ENCODE data around the gene NR3C2.

NR3C2 gene

DNA sequence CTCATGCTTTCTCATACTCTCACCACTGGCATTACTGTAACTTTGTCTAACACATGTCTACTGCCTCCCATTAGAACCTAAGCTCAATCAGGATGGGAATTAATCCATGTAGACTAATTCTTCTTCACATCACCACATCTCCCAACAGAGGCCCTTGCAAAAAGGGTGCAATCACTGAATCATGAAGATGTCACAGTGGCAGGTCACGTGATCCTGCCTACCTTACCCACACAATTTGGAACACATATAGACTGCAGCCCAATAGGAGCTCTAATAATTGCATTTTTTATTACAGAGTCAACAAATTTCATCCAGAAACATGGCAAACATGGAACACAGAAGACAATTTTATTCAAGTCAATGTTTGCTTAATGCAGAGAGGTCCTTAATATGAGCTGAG lies 146.6 kb downstream of the NR3C2 start:
- no peaks in the 10 kb centered on the region for H4K20me1 ChIP-seq
- H3K36me3 ChIP-seq, result no peaks in the 10 kb centered on the region
- H3K27me3 ChIP-seq, result no peaks in the 10 kb centered on the region
- no peak overlapping the region for H3K4me3 ChIP-seq
- H3K4me2 ChIP-seq, result no peak overlapping the region
- H3K9me3 ChIP-seq, result peaks cover 20% of the 10 kb centered on the region
- no peak overlapping the region for H3K27ac ChIP-seq
- no peak for TF ChIP-seq Cebpa-rat (IDR thresholded peaks at IDR 0.05)
- H3K9ac ChIP-seq, result no peak overlapping the region
- H3K4me1 ChIP-seq, result no peaks in the 10 kb centered on the region

DNA sequence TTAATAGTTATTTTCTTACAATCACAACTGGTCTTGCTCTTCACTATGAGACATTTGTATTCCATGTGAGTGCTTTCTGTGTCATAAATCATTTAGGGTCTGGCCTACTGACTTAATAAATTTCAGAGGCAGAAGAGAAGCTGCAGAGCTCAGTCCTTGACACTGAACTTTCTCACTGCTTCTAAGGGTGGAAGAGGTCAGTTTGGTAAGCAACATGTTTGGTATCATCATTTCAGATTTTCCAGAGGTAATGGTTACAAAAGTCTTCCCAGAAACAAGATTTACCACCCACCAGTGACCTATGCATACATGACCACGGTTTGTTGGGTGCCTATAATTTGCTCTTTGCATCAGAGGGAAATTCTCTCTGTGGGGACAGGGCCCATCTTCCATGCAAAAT lies 148.6 kb downstream of the NR3C2 start:
- Histone ChIP-seq H3K4me3 (no peak overlapping the region), H4K20me1 (no peaks in the 10 kb centered on the region), H3K27me3 (no peaks in the 10 kb centered on the region), H3K27ac (no peak overlapping the region), H3K9me3 (no peaks in the 10 kb centered on the region), H3K4me2 (no peak overlapping the region), H3K4me1 (no peaks in the 10 kb centered on the region), H3K36me3 (no peaks in the 10 kb centered on the region), H3K9ac (no peak overlapping the region)
- TF ChIP-seq Cebpa-rat (IDR thresholded peaks at IDR 0.05), result no peak

DNA sequence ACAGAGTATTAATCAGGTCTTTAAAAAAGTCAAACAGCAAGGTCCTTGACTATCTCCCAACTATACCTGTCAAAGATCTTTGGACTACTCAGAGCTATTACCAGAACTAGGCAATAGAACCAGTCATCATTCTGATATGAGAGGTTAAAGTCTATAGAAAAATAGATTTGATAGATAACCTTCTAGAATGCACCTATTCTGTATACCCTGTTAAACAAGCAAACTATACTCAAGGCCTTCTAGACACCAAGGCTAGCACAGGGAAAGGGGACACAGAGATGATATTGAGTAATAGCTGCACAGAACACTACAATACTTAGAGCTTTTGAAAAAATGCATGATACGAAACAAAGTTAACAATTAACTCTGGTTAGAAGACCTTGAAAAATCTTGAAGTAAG lies 149.5 kb downstream of the NR3C2 start:
- no peaks in the 10 kb centered on the region for H3K4me1 ChIP-seq
- no peaks in the 10 kb centered on the region for H3K36me3 ChIP-seq
- H3K27ac ChIP-seq, result no peak overlapping the region
- H3K9ac ChIP-seq, result no peak overlapping the region
- H3K4me3 ChIP-seq, result no peak overlapping the region
- no peaks in the 10 kb centered on the region for H3K9me3 ChIP-seq
- no peak for TF ChIP-seq Cebpa-rat (IDR thresholded peaks at IDR 0.05)
- H4K20me1 ChIP-seq, result no peaks in the 10 kb centered on the region
- H3K4me2 ChIP-seq, result no peak overlapping the region
- H3K27me3 ChIP-seq, result no peaks in the 10 kb centered on the region

DNA sequence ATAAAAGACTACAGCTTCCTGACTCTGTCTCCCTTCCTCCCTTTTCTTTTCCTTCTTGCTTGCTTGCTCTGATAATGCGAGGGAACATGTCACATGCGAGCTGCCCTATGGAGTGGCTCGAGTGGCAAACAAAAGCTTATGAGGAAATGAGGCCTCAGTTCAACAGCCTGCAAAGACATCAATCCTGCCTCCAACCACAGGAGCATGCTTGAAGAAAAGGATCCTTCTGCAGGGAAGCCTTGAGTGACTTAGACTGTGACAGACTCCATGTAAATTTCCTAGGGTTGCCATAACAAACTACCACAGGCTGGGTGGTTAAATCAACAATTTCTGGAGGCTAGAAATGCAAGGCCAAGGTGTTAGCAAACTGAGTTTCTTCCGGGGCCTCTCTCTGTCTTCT lies 152.5 kb downstream of the NR3C2 start:
- H3K4me3 ChIP-seq, result no peak overlapping the region
- no peaks in the 10 kb centered on the region for H4K20me1 ChIP-seq
- no peak overlapping the region for H3K4me2 ChIP-seq
- H3K27me3 ChIP-seq, result no peaks in the 10 kb centered on the region
- H3K27ac ChIP-seq, result no peak overlapping the region
- no peaks in the 10 kb centered on the region for H3K4me1 ChIP-seq
- no peak overlapping the region for H3K9ac ChIP-seq
- no peaks in the 10 kb centered on the region for H3K36me3 ChIP-seq
- no peak for TF ChIP-seq Cebpa-rat (IDR thresholded peaks at IDR 0.05)
- no peaks in the 10 kb centered on the region for H3K9me3 ChIP-seq

DNA sequence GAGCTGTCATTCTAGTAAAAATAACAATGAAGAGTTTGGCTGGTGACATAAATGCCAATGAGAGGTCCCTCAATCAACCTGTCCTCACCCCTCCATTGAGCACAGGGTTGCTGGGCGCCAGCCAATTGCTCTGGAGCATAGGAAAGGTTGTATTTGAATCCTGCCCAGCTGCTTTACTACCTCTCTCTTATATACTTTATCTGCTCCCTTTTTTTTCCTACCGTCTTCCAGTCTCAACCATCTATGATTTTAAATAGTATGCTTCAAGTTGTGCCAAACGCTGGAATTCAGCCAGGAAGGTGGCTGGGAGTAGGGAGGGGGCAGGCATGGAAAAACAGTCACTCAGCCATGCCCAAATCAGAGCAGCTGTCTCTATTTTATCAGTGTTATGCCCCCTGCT lies 153.8 kb downstream of the NR3C2 start:
- Histone ChIP-seq H3K9me3 (no peaks in the 10 kb centered on the region), H3K27me3 (no peaks in the 10 kb centered on the region), H3K27ac (no peak overlapping the region), H3K4me3 (no peak overlapping the region), H3K36me3 (no peaks in the 10 kb centered on the region), H4K20me1 (no peaks in the 10 kb centered on the region), H3K4me2 (no peak overlapping the region), H3K4me1 (no peaks in the 10 kb centered on the region), H3K9ac (no peak overlapping the region)
- TF ChIP-seq Cebpa-rat (IDR thresholded peaks at IDR 0.05), result no peak

DNA sequence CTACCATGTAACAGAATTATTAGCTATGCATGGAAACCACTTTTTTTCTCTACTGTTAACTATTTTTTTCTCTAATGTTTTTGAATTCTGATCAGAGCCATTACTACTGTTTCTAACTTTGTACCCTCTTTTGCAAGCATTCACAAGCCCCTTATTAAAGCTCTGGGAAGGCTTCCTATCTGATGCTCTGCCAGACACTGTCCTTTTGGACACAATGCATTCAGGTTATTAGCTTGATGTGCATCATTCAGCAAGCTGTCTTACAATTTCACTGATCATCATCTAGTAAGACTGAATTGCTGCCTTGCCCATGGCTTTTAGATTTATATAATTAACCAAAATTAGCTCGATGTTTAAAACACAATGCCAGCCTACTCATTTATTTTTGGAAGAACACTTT lies 155.1 kb downstream of the NR3C2 start:
- H4K20me1 ChIP-seq, result no peaks in the 10 kb centered on the region
- TF ChIP-seq Cebpa-rat (IDR thresholded peaks at IDR 0.05), result no peak
- no peak overlapping the region for H3K27ac ChIP-seq
- no peak overlapping the region for H3K4me3 ChIP-seq
- no peak overlapping the region for H3K4me2 ChIP-seq
- H3K9ac ChIP-seq, result no peak overlapping the region
- H3K36me3 ChIP-seq, result no peaks in the 10 kb centered on the region
- no peaks in the 10 kb centered on the region for H3K9me3 ChIP-seq
- peaks cover 12% of the 10 kb centered on the region for H3K4me1 ChIP-seq
- no peaks in the 10 kb centered on the region for H3K27me3 ChIP-seq

DNA sequence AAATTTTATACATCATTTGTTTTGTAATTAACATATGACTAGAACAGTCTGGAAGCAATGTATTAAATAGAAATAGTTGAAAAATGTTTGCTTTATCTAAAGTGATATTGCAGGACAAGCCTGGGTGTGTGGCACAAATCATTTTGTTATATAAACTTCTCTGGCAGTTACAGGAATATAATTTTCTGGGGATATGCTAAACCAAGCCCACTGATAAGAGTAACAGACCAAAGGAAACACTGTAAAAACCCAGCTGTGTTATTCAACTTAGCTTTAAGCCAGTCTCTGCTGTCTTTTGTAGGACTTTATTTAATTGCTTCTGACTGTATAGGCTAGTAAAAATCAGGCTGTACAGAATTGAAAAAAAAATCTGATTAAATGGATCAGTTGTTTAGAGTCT lies 156.2 kb downstream of the NR3C2 start:
- Histone ChIP-seq H3K9me3 (no peaks in the 10 kb centered on the region), H3K4me3 (no peak overlapping the region), H3K4me1 (peaks cover 12% of the 10 kb centered on the region), H3K27me3 (no peaks in the 10 kb centered on the region), H3K9ac (no peak overlapping the region), H3K36me3 (no peaks in the 10 kb centered on the region), H3K27ac (no peak overlapping the region), H4K20me1 (no peaks in the 10 kb centered on the region), H3K4me2 (no peak overlapping the region)
- TF ChIP-seq Cebpa-rat (IDR thresholded peaks at IDR 0.05), result no peak

DNA sequence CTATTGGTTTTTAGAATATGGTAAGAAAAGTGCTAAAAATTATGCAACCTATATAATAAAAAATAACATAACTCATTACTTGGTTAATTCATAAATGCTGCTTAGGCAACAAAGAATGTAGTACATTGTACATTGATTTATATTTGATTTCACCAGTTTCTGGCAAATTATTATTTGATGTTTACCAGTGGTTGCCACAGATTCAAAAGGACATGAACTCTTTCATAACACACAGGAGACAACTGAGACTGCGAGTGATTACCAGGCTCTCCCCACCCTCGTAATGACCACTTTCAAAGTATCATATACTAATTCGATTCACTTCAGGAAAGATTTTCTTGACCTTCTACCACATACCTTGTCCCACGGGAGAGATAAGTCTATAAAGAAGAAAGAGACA lies 158.5 kb downstream of the NR3C2 start:
- Histone ChIP-seq H3K4me3 (no peak overlapping the region), H3K9ac (no peak overlapping the region), H3K4me1 (peaks cover 12% of the 10 kb centered on the region), H3K9me3 (no peaks in the 10 kb centered on the region), H4K20me1 (no peaks in the 10 kb centered on the region), H3K27me3 (no peaks in the 10 kb centered on the region), H3K27ac (no peak overlapping the region), H3K36me3 (no peaks in the 10 kb centered on the region), H3K4me2 (no peak overlapping the region)
- TF ChIP-seq Cebpa-rat (IDR thresholded peaks at IDR 0.05), result no peak

DNA sequence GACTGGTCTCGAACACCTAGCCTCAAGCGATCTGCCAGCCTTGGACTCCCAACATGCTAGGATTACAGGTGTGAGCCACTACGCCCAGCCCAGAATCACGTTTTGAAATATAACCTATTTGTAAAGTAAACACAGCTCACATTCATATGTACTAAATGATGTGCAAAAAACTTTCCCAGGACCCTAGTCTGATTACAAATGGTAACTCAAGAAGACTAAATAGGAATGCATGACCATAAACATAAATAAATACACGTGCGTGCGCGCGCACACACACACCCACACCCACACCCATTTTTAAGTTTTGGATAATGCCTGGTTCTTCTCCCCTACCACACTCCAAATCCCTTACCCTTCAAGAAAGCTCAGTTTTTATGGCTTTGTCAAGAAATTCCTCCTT lies 163.9 kb downstream of the NR3C2 start:
- Histone ChIP-seq H3K27me3 (no peaks in the 10 kb centered on the region), H3K9ac (no peak overlapping the region), H3K4me3 (no peak overlapping the region), H3K4me1 (peaks cover 12% of the 10 kb centered on the region), H3K9me3 (peaks cover 13% of the 10 kb centered on the region; the same call in 1 of the 2 replicates), H3K36me3 (no peaks in the 10 kb centered on the region), H3K27ac (no peak overlapping the region), H3K4me2 (no peak overlapping the region), H4K20me1 (no peaks in the 10 kb centered on the region)
- TF ChIP-seq Cebpa-rat (IDR thresholded peaks at IDR 0.05), result no peak

DNA sequence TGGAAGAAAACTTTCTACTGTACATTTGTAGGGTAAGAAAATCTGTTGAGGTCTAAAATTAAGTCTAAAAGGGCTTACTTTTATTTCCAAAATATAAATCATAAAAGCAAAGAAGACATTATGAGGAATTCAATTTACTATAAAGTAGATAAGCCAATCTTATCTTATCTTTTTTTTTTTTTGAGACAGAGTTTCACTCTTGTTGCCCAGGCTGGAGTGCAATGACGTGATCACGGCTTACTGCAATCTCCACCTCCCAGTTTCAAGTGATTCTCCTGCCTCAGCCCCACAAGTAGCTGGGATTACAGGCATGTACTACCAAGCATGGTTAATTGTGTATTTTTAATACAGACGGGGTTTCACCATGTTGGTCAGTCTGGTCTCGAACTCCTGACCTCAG lies 166.9 kb downstream of the NR3C2 start:
- no peak overlapping the region for H3K4me3 ChIP-seq
- peaks cover 13% of the 10 kb centered on the region; the same call in 1 of the 2 replicates for H3K9me3 ChIP-seq
- H3K9ac ChIP-seq, result no peak overlapping the region
- H3K27ac ChIP-seq, result no peak overlapping the region
- no peaks in the 10 kb centered on the region for H3K27me3 ChIP-seq
- no peak for TF ChIP-seq Cebpa-rat (IDR thresholded peaks at IDR 0.05)
- no peak overlapping the region for H3K4me2 ChIP-seq
- no peaks in the 10 kb centered on the region for H3K36me3 ChIP-seq
- H4K20me1 ChIP-seq, result no peaks in the 10 kb centered on the region
- no peaks in the 10 kb centered on the region for H3K4me1 ChIP-seq

DNA sequence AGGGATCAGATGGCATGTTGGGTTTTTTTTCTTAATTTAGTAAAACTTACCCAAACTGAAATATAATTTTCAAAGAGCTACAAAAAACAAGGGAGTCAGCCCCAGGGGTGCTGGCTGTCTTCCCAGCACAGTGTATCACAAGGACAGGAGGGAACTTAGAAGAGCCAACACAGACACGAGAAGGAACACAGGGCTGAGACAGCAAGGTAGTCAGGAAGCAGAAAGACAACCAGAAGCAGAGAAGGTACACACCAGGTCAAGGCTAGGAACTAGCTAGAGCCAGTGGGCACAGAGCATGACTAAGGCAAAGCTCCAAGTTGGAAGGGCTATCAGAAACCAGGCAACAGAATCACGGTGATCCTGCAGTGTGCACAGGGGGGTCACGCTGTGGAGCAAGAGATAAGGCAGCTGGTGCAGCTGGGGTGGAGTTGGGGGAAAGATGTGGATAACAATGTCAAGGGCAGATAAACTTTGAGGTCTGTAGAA lies 168.7 kb downstream of the NR3C2 start:
- no peaks in the 10 kb centered on the region for H3K36me3 ChIP-seq
- TF ChIP-seq Cebpa-rat (IDR thresholded peaks at IDR 0.05), result no peak
- H3K4me2 ChIP-seq, result no peak overlapping the region
- H3K27ac ChIP-seq, result no peak overlapping the region
- H3K9me3 ChIP-seq, result peaks cover 13% of the 10 kb centered on the region; the same call in 1 of the 2 replicates
- H3K9ac ChIP-seq, result no peak overlapping the region
- no peaks in the 10 kb centered on the region for H4K20me1 ChIP-seq
- H3K27me3 ChIP-seq, result no peaks in the 10 kb centered on the region
- H3K4me1 ChIP-seq, result no peaks in the 10 kb centered on the region
- no peak overlapping the region for H3K4me3 ChIP-seq
